ENCODE data around the gene IFITM1. TPM values are rescaled to one million over a fixed set of nuclear protein-coding genes. Genes with fewer than 3 reads are reported as not detected.
"Not testable (repeated sequence)": the region's sequence is repeated elsewhere in the genome, so short reads cannot be mapped to it uniquely, and the experiment has no call there.

Gene IFITM1
- total RNA-seq, 2 experiments from 2014 or later: 248 to 285 TPM

DNA sequence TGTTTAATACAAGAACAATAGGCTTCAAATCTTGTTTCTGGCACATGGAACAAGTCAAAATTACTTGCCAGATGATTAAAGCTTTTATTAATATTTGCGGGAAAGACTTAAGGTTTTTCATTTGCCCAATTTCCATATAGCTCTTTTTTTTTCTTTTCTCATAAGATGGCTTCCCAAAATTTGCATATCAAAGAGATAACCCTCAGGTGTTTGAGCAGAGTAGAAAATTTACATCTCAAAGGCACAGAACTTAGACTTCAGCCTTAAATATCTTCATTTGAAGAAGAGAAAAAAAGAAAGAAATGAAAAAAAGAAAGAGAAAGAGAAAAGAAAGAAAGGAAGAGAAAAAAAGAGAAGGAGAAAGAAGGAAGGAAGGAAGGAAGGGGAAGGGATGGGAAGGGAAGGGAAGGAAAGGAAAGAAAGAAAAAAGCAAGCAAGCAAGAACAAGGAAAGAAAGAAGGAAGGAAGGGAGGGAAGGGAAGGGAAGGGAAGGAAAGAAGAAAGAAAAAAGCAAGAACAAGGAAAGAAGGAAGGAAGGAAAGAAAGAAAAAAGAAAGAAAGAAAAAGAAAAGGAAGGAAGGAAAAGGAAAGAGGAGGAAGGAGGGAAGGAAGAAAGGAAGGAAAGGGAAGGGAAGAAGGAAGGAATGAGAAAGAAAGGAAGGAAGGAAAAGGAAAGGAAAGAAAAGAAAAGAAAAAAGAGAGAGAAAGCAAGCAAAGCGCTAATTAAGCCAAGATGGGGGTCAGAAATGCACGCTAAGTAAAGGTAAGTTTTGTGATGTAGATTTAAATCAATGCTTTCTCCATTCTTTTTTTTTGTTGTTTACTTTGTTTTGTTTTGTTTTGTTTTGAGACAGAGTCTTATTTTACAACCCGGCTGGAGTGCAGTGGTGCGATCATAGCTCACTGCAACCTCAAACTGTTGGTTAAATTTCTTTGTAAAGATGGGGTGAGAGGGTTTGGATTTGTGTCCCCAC lies 27.0 kb downstream of the IFITM1 start:
- ATAC-seq (no peak), DNase-seq (no peak)
- CTCF ChIA-PET: interaction anchor here (0.8 to 2.6 kb wide), 7 partner anchors 8 to 90 kb away, joined by 3 to 18 read pairs (median 3); no protein-coding TSS in a partner anchor
- Mint-ChIP-seq H3K4me1 (peaks cover 30% of the 10 kb centered on the region), H3K9me3 (ENCODE audit: low read depth) (no peaks in the 10 kb centered on the region), H3K27ac (no peak overlapping the region), H3K36me3 (ENCODE audit: low read depth) (no peaks in the 10 kb centered on the region), H3K27me3 (no peaks in the 10 kb centered on the region), H3K4me3 (no peak overlapping the region)
- POLR2A ChIA-PET: interaction anchor here (0.6 kb wide), 1 partner anchor 14 kb away, joined by 3 read pairs; no protein-coding TSS in a partner anchor
- intact Hi-C loops (cut with DNase I, micrococcal nuclease): no loop called here

DNA sequence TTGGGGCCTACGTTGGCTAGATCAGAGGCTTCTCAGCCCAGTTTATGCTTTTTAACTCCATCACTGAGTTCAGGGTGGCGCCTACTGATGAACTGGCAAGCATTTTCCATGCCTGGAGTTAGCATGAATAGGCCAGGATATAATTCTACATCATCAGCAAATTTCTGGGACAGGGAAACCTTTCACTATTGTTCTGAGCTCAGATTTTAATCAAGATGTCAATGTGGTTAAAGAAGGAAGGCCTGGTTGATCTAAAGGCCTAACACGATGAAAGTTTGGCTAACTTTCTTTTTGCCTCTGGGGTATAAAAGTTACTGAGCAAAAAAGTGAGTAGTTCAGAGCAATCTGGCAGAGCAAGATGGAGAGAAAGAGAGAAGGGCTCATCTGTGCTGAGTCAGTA lies 28.5 kb downstream of the IFITM1 start:
- H3K36me3 Mint-ChIP-seq (ENCODE audit: low read depth): no peaks in the 10 kb centered on the region
- H3K4me3 Mint-ChIP-seq: no peak overlapping the region
- POLR2A ChIA-PET: interaction anchor here (0.7 to 1.0 kb wide), 3 partner anchors 13 to 81 kb away, joined by 3 read pairs; no protein-coding TSS in a partner anchor
- no peaks in the 10 kb centered on the region for H3K27me3 Mint-ChIP-seq
- no peaks in the 10 kb centered on the region for H3K9me3 Mint-ChIP-seq (ENCODE audit: low read depth)
- DNase-seq (no peak), ATAC-seq (peak; percentile 42)
- intact Hi-C loops (cut with DNase I, micrococcal nuclease): loop anchor here in 1 of 2 experiments (1.0 kb wide), 1 partner anchor 8 kb away; no protein-coding TSS in a partner anchor
- peak overlapping the region; percentile 67 for H3K27ac Mint-ChIP-seq
- CTCF ChIA-PET: interaction anchor here (1.1 kb wide), 1 partner anchor 33 kb away, joined by 3 read pairs; no protein-coding TSS in a partner anchor
- H3K4me1 Mint-ChIP-seq: peaks cover 19% of the 10 kb centered on the region

DNA sequence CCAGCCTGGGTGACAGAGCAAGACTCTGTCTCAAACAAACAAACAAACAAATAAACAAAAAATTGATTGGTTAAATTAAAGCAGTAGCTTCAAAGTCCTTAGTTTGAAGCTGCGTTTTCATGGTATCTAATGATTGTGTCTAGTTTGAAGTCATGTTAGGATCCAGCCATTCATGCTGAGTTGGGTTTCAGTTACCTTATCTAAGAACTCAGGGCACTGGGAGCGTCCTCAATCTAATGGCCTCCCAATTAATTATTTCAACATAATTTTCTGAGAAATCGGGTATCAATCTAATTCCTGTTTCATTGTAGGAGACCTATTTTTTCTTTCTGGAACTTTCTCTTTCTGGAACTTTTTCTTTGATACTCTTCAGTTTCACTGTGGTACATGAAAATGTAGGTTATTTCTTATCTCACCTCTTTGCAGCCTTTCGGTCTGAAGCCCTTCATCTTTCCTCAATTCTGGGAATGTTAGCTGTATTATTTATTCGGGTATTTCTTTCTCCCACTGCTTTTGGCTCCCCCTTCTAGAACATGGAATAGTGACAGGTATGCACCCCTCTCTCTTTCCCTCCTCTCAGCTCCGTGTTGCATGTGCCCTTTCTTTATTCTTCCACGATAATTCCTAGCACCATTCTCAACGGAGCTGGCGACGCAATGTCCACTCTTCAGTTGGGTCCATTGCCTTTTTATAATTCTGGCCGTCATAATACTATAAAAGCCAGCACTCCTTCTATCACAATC lies 31.2 kb downstream of the IFITM1 start:
- POLR2A ChIA-PET: no interaction called here
- CTCF ChIA-PET: interaction anchor here (0.7 to 1.5 kb wide), 4 partner anchors 15 to 127 kb away, joined by 3 to 4 read pairs (median 4); partner anchors contain the start of gene IFITM5
- H3K36me3 Mint-ChIP-seq (ENCODE audit: low read depth): no peaks in the 10 kb centered on the region
- H3K27me3 Mint-ChIP-seq: no peaks in the 10 kb centered on the region
- intact Hi-C loops (cut with DNase I, micrococcal nuclease): no loop called here
- no peak overlapping the region for H3K4me3 Mint-ChIP-seq
- no peak for DNase-seq
- H3K27ac Mint-ChIP-seq: no peak overlapping the region
- H3K9me3 Mint-ChIP-seq (ENCODE audit: low read depth): no peaks in the 10 kb centered on the region
- ATAC-seq: no peak
- H3K4me1 Mint-ChIP-seq: peaks cover 19% of the 10 kb centered on the region

DNA sequence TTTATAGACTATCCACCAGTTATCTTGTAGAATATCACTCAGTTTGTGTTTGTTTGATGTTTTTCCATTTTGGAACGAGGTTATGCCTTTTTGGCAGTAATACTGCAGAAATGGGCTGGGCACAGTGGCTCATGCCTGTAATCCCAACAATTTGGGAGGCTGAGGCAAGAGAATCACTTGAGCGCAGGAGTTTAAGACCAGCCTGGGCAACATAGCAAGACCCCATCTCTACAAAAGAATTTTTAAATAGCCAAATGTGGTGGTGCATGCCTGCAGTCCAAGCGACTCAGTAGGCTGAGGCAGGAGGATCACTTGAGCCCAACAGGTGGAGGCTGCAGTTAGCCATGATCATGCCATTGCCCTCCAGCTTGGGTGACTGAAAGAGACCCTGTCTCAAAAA lies 32.7 kb downstream of the IFITM1 start:
- Mint-ChIP-seq H3K9me3 (ENCODE audit: low read depth) (no peaks in the 10 kb centered on the region), H3K27me3 (no peaks in the 10 kb centered on the region), H3K4me1 (peaks cover 21% of the 10 kb centered on the region), H3K4me3 (no peak overlapping the region), H3K27ac (no peak overlapping the region), H3K36me3 (ENCODE audit: low read depth) (no peaks in the 10 kb centered on the region)
- ATAC-seq (no peak), DNase-seq (no peak)
- POLR2A ChIA-PET: no interaction called here
- CTCF ChIA-PET: no interaction called here
- intact Hi-C loops (cut with DNase I, micrococcal nuclease): no loop called here

DNA sequence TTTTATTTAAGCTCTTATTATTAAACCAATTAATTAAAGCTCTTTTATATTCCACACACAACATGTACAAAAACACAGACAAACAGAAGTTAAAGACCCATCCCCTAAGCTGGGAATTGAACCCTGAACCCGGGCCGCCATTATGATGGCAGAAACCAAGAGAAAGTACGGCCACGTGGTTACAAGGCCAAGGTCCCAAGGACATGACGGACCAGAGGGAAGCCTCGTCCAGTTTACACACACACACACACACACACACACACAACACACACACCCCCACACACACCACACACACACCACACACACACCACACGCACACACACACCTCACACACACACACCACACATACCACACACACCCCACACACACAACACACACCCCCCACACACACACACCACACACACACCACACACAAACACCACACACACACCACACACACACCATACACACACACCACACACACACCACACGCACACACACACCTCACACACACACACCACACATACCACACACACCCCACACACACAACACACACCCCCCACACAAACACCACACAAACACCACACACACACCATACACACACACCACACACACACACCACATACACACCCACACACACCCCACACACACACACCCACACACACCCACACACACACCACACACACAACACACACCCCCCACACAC lies 35.6 kb downstream of the IFITM1 start:
- H3K4me1 Mint-ChIP-seq: peaks cover 33% of the 10 kb centered on the region
- intact Hi-C loops (cut with DNase I, micrococcal nuclease); DNase-seq; H3K9me3 Mint-ChIP-seq (ENCODE audit: low read depth); H3K27me3 Mint-ChIP-seq; POLR2A ChIA-PET; H3K4me3 Mint-ChIP-seq; H3K27ac Mint-ChIP-seq; H3K36me3 Mint-ChIP-seq (ENCODE audit: low read depth); ATAC-seq: not testable (repeated sequence)
- CTCF ChIA-PET: interaction anchor here (0.8 to 2.3 kb wide), 4 partner anchors 10 to 66 kb away, joined by 3 to 18 read pairs (median 4); no protein-coding TSS in a partner anchor

DNA sequence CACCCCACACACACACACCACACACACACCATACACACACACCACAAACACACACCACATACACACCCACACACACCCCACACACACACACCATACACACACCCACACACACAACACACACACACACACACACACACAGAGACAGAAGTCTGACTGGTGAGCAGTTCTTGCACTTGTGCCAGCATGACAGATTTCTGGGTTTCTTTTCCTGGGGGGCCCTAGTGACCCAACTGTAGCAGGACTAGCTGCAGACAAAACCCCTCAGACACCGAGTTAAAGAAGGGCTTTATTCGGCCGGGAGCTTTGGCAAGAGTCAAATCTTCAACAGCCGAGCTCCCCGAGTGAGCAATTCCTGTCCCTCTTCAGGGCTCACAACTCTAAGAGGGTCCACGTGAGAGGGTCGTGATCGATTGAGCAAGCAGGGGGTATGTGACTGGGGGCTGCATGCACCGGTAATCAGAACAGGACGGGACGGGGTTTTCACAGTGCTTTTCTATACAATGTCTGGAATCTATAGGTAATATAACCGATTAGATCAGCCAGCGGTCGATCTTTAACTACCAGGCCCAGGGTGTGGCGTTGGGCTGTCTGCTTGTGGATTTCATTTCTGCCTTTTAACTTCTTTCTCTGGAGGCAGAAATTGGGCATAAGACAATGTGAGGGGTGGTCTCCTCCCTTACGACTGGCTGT lies 36.3 kb downstream of the IFITM1 start:
- peaks cover 39% of the 10 kb centered on the region for H3K4me1 Mint-ChIP-seq
- H3K27ac Mint-ChIP-seq; CTCF ChIA-PET; H3K27me3 Mint-ChIP-seq; H3K9me3 Mint-ChIP-seq (ENCODE audit: low read depth); POLR2A ChIA-PET; H3K4me3 Mint-ChIP-seq; ATAC-seq; DNase-seq; H3K36me3 Mint-ChIP-seq (ENCODE audit: low read depth): not testable (repeated sequence)
- intact Hi-C loops (cut with DNase I, micrococcal nuclease): loop anchor here in 1 of 2 experiments (1.0 kb wide), 1 partner anchor 8 kb away; no protein-coding TSS in a partner anchor

DNA sequence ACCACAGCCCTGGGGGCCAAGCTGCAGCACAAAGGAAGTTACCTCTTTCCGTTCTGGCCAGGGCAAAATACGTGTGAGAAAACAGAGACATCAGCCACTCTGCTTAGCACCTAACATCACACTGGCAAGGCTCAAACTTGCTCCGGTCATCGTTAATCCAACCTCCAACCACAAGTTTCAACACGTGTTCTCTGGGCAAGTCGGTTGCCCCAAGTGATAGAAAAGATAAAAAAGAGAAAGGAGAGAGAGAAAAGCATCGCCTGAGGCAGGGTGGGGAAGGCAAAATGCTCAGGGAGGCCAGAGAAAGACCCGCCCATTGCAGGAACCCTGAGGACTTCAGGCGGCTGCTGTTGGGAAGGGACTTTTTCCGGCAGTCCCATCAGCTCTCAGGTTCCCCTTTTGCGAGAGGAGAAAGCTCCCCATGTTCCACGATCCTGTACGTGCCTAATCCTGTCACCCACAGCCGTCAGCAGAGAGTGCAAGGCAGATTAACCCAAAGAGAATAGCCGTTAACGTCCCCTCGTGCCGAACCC lies 36.9 kb downstream of the IFITM1 start:
- POLR2A ChIA-PET: no interaction called here

DNA sequence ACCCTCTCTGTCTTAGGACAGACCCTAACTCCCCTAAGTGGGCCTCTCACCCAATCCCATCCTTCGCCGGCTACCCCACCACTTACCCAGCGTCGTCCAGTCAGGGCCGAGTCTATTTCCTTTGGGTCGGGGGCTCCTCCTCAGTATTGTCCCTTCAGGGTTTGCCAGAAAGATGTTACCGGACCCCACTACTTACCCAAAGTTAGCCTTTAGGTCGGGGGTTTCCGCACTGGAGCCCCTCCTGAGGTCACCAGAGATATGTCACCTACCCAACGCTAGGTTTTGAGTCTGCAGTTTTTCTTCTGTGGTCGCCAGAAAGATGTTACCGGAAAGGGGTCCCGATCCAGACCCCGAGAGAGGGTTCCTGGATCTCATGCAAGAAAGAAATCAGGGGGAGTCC lies 37.6 kb downstream of the IFITM1 start:
- Mint-ChIP-seq H3K9me3 (ENCODE audit: low read depth) (no peaks in the 10 kb centered on the region), H3K4me3 (no peak overlapping the region), H3K4me1 (peaks cover 41% of the 10 kb centered on the region), H3K27me3 (no peaks in the 10 kb centered on the region), H3K27ac (no peak overlapping the region), H3K36me3 (ENCODE audit: low read depth) (no peaks in the 10 kb centered on the region)
- POLR2A ChIA-PET: no interaction called here
- CTCF ChIA-PET: no interaction called here
- intact Hi-C loops (cut with DNase I, micrococcal nuclease): no loop called here
- DNase-seq (no peak), ATAC-seq (no peak)

More for the DNA sequence above, 36.9 kb downstream of the IFITM1 start:
- H3K9me3 Mint-ChIP-seq (ENCODE audit: low read depth): no peaks in the 10 kb centered on the region
- peak overlapping the region; percentile 16 for H3K27ac Mint-ChIP-seq
- no peak overlapping the region for H3K4me3 Mint-ChIP-seq
- intact Hi-C loops (cut with DNase I, micrococcal nuclease): loop anchor here in 1 of 2 experiments (1.0 kb wide), 1 partner anchor 8 kb away; no protein-coding TSS in a partner anchor
- H3K4me1 Mint-ChIP-seq: peaks cover 41% of the 10 kb centered on the region
- no peaks in the 10 kb centered on the region for H3K36me3 Mint-ChIP-seq (ENCODE audit: low read depth)
- DNase-seq: no peak
- no peaks in the 10 kb centered on the region for H3K27me3 Mint-ChIP-seq
- CTCF ChIA-PET: no interaction called here
- no peak for ATAC-seq

DNA sequence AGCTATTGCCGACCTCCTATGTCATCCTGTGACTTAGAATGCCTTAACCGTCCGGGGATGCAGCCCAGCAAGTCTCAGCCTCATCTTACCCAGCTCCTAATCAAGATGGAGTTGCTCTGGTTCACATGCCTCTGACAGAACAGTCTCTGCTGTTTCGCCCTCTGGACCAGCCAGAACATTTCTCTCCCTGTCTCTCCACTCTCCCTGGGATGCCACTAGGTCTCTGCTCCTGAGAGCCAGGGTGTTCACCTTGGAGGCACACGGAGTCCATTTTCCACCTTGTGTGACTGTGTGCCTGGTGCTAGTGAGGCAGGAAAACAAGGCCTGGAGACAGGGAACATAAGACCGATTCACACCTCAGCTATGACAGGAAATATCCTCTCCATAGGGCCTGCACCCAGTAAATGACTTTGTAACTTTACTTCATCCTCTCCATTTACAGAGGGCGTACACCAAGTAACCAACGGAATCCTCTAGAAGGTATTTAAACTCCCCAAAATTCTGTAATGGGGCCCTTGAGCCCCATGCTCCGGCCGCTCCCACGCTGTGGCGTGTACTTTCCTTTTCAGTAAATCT lies 38.7 kb downstream of the IFITM1 start:
- Mint-ChIP-seq H3K4me3 (no peak overlapping the region), H3K36me3 (ENCODE audit: low read depth) (no peaks in the 10 kb centered on the region), H3K27ac (peak overlapping the region; percentile 21), H3K4me1 (peaks cover 41% of the 10 kb centered on the region), H3K9me3 (ENCODE audit: low read depth) (no peaks in the 10 kb centered on the region), H3K27me3 (no peaks in the 10 kb centered on the region)
- POLR2A ChIA-PET: no interaction called here
- CTCF ChIA-PET: interaction anchor here (1.2 to 1.6 kb wide), 2 partner anchors 102 to 104 kb away, joined by 4 to 8 read pairs; no protein-coding TSS in a partner anchor
- DNase-seq (no peak), ATAC-seq (no peak)
- intact Hi-C loops (cut with DNase I, micrococcal nuclease): no loop called here

DNA sequence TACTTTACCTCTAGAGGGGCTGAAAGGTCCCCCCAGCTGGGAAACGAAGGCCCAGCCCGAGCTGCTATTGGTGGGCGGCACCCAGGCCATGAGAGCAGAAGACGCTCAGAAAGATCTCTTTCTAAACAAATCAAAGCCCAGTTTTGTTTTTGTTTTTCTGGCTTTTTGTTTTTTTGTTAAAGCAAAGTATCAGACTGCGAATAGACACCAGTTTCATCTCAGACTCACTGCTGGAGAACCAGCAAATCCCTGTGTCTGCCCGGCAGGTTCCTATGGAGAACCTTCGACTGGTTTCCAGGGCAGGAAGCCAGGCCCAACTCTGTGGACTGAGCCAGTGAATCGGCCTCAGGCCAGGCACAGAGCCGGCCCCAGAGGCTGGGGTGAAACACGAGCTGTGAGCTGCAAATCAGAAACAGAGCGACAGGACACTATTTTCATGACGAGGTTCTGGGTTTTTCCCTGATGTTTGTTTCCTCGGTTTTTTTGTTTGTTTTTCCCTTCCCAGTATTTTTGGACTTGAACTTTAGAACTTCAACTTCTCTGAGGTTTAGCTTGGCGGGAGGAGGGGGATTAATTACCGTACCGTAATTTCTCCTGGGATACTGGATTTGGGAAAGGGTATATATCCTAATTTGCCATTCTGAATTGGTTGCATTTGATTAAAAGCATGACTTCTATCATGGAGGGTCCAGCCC lies 39.5 kb downstream of the IFITM1 start:
- ChIA-PET CTCF (interaction anchor here (0.7 to 1.6 kb wide), 3 partner anchors 90 to 105 kb away, joined by 3 to 8 read pairs (median 4); no protein-coding TSS in a partner anchor), POLR2A (no interaction called here)
- Mint-ChIP-seq H3K4me1 (peaks cover 41% of the 10 kb centered on the region), H3K4me3 (no peak overlapping the region), H3K27ac (peak overlapping the region; percentile 34), H3K36me3 (ENCODE audit: low read depth) (no peaks in the 10 kb centered on the region), H3K9me3 (ENCODE audit: low read depth) (no peaks in the 10 kb centered on the region), H3K27me3 (no peaks in the 10 kb centered on the region)
- ATAC-seq: no peak
- intact Hi-C loops (cut with DNase I, micrococcal nuclease): no loop called here
- no peak for DNase-seq

Measured in activated CD4-positive, alpha-beta T cell treated with anti-CD3 and anti-CD28 coated beads for 36 hours (primary cell).